K562 (cell line): ENCODE measurements around the gene CUL4B. TPM values are rescaled to one million over a fixed set of nuclear protein-coding genes. Genes with fewer than 3 reads are reported as not detected.

Experiments
- BCL6 ChIP-seq: fragments of 250-450 bp; sonication (Bioruptor Pico); IDR thresholded peaks from 2 replicates; pipeline ENCODE4 v1.4.0; 2020
- BHLHE40 ChIP-seq: IDR thresholded peaks from 2 replicates; pipeline ENCODE4 v1.6.1; 2011; ENCODE audit warnings: low read length, improper control_type of control experiment
- CHAMP1 ChIP-seq: fragments of 450-650 bp; IDR thresholded peaks from 2 replicates; pipeline ENCODE4 v1.6.1; 2016; ENCODE audit warnings: mild to moderate bottlenecking
- CTCFL ChIP-seq: IDR thresholded peaks from 2 replicates; pipeline ENCODE4 v1.6.1; 2011; ENCODE audit warnings: borderline replicate concordance, low read depth, mild to moderate bottlenecking, moderate library complexity, low read length; ENCODE audit not compliant: insufficient read depth, poor library complexity, severe bottlenecking
- CXXC5 ChIP-seq: fragments of 250-450 bp; sonication (Bioruptor Pico); IDR thresholded peaks from 2 replicates; pipeline ENCODE4 v1.8.0; 2022; ENCODE audit warnings: inconsistent platforms, mild to moderate bottlenecking, moderate library complexity
- EP300 ChIP-seq: IDR thresholded peaks from 2 replicates; pipeline ENCODE4 v1.6.1; 2012; ENCODE audit warnings: low read length, improper control_type of control experiment
- GATA2 ChIP-seq: sonication (generic); formaldehyde crosslinking; IDR thresholded peaks from 2 replicates; pipeline ENCODE4 v1.4.0; 2020; ENCODE audit warnings: mild to moderate bottlenecking, missing genetic modification reagents
- KLF1 ChIP-seq: fragments of 450-650 bp; IDR thresholded peaks from 2 replicates; pipeline ENCODE4 v1.6.1; 2016; ENCODE audit warnings: missing genetic modification characterization, missing compliant biosample characterization
- MECOM ChIP-seq: fragments of 250-450 bp; sonication (Bioruptor Pico); IDR thresholded peaks from 2 replicates; pipeline ENCODE4 v1.8.0; 2022; ENCODE audit warnings: inconsistent platforms
- MEF2A ChIP-seq: IDR thresholded peaks from 2 replicates; pipeline ENCODE4 v1.6.1; 2011; ENCODE audit warnings: low read depth, mild to moderate bottlenecking, low read length, moderate library complexity; ENCODE audit not compliant: control insufficient read depth
- MTA1 ChIP-seq: fragments of 450-650 bp; IDR thresholded peaks from 2 replicates; pipeline ENCODE4 v1.6.1; 2017; ENCODE audit warnings: borderline replicate concordance
- POLR2AphosphoS5 ChIP-seq: IDR thresholded peaks from 2 replicates; pipeline ENCODE4 v1.6.1; 2011; ENCODE audit warnings: mild to moderate bottlenecking, low read depth, low read length, moderate library complexity; ENCODE audit not compliant: control insufficient read depth, insufficient read depth
- PPARD ChIP-seq: fragments of 250-450 bp; sonication (Bioruptor Pico); IDR thresholded peaks from 2 replicates; pipeline ENCODE4 v1.8.0; 2022; ENCODE audit warnings: inconsistent platforms, mild to moderate bottlenecking, moderate library complexity
- RBFOX2 ChIP-seq: fragments of 200-400 bp; formaldehyde crosslinking; IDR thresholded peaks from 2 replicates; pipeline ENCODE4 v1.6.1; 2017; ENCODE audit warnings: low read depth, mild to moderate bottlenecking, low read length, moderate library complexity
- SAFB2 ChIP-seq: fragments of 200-400 bp; formaldehyde crosslinking; IDR thresholded peaks from 2 replicates; pipeline ENCODE4 v1.6.1; 2018; ENCODE audit warnings: borderline replicate concordance, low read length, low read depth, moderate library complexity; ENCODE audit not compliant: severe bottlenecking
- SMARCB1 ChIP-seq: IDR thresholded peaks from 2 replicates; pipeline ENCODE4 v1.6.1; 2011; ENCODE audit warnings: improper control_type of control experiment, low read depth; ENCODE audit not compliant: insufficient read length
- STAT6 ChIP-seq: sonication (generic); formaldehyde crosslinking; IDR thresholded peaks from 2 replicates; pipeline ENCODE4 v1.8.1; 2023; ENCODE audit warnings: mild to moderate bottlenecking, missing genetic modification reagents
- SUPT5H ChIP-seq: fragments of 450-650 bp; IDR thresholded peaks from 2 replicates; pipeline ENCODE4 v1.6.1; 2016
- TARDBP ChIP-seq: fragments of 450-650 bp; IDR thresholded peaks from 2 replicates; pipeline ENCODE4 v1.6.1; 2016
- TCF3 ChIP-seq: sonication (generic); formaldehyde crosslinking; IDR thresholded peaks from 2 replicates; pipeline ENCODE4 v1.4.0; 2020; ENCODE audit warnings: mild to moderate bottlenecking, missing genetic modification reagents
- ZFP1 ChIP-seq: fragments of 450-650 bp; formaldehyde crosslinking; IDR thresholded peaks from 2 replicates; pipeline ENCODE4 v1.4.0; 2020; ENCODE audit warnings: mild to moderate bottlenecking, mixed read lengths
- polyA plus RNA-seq, 8 experiments: library from polyadenylated mRNA; depleted of rRNA in 4 of 8; stranded (reverse) in 5 of 8; unstranded in 3 of 8; fragments of >200 nt; fragmentation: Nextera tagmentation in 2 of 8; fragmentation: Illumina TruSeq in 1 of 8; extraction: Ambion mirVana in 2 of 8; extraction: Trizol in 1 of 8; gene quantifications; 2 replicates each; pipeline versions ENCODE4 v1.2.1 to v1.2.3, GENCODE V29; 2011 to 2014; ENCODE audit warnings: inconsistent platforms in 1 of 8, missing spikeins in 1 of 8
- total RNA-seq, 7 experiments: library from RNA; depleted of rRNA in 6 of 7; stranded (reverse); fragments of >200 nt in 6 of 7; fragmentation: Illumina TruSeq in 2 of 7; extraction: Trizol in 2 of 7; gene quantifications; 2 replicates each; pipeline versions ENCODE4 v1.2.1 to v1.2.3, GENCODE V29; 2011 to 2021; ENCODE audit warnings: low replicate concordance in 1 of 7

Gene CUL4B
- total and polyA plus RNA-seq, 9 of the 15 experiments (the other 6 are each of a cell fraction or from before 2014, with no cell fraction given) = 15.0 to 41.7 (median 37.5) TPM

- TF ChIP-seq POLR2AphosphoS5 = peak; percentile 16; the same call in 1 of the 2 replicates
- peak; percentile 58; the same call in 1 of the 2 replicates for TF ChIP-seq SUPT5H
- no peak for TF ChIP-seq TARDBP
- peak; percentile 57 for TF ChIP-seq CXXC5
- no peak for TF ChIP-seq CTCFL
- peak; percentile 70 for TF ChIP-seq EP300
- 0 out of 2 replicates have a peak, but pooled peaks have one; percentile 16 for TF ChIP-seq TCF3
- TF ChIP-seq MTA1 = no peak
- TF ChIP-seq BCL6 (CRISPR knock-in tag) = no peak
- TF ChIP-seq PPARD (CRISPR knock-in tag) = no peak
- TF ChIP-seq SMARCB1 = no peak
- no peak for TF ChIP-seq MECOM (CRISPR knock-in tag)
- no peak for TF ChIP-seq SAFB2
- no peak for TF ChIP-seq GATA2 (CRISPR knock-in tag)
- no peak for TF ChIP-seq STAT6
- TF ChIP-seq ZFP1 (CRISPR knock-in tag) = no peak
- TF ChIP-seq MEF2A = 0 out of 2 replicates have a peak, but pooled peaks have one; percentile 43
- peak; percentile 79 for TF ChIP-seq RBFOX2
- TF ChIP-seq KLF1 = no peak
- TF ChIP-seq BHLHE40 = peak; percentile 55; the same call in 1 of the 2 replicates
- TF ChIP-seq CHAMP1 = peak; percentile 50; the same call in 1 of the 2 replicates
Measured at GRCh38 chrX:120485638-120486520, 74.9 kb downstream of the CUL4B start (continued).
